ENCODE data around the gene IGSF9. TPM values are rescaled to one million over a fixed set of nuclear protein-coding genes. Genes with fewer than 3 reads are reported as not detected.
A peak's percentile ranks its signal among the peaks of the same experiment; 100 is the strongest.

Gene IGSF9
- total RNA-seq, 5 donors from 2014 or later (not counting 1 experiment from before 2014, with no cell fraction given) = 0.06 to 0.16 (median 0.12) TPM; not detected in 2

- peak overlapping the region; percentile 99 for H3K27ac ChIP-seq (ENCODE audit: low read length)
- peaks cover 8 to 43% of the 10 kb centered on the region in 2 donors for H3K36me3 ChIP-seq (ENCODE audit: control insufficient read depth in 2 of 2, extremely low read depth in 1 of 2, insufficient read depth in 1 of 2, low read length in 1 of 2)
- no peaks in the 10 kb centered on the region for H3K27me3 Mint-ChIP-seq
- H3K9me3 Mint-ChIP-seq = no peaks in the 10 kb centered on the region
- H3K27ac Mint-ChIP-seq = peak overlapping the region; percentile 96 to 100
- no peaks in the 10 kb centered on the region for H3K9me3 ChIP-seq
- no peaks in the 10 kb centered on the region for H3K27me3 ChIP-seq (replicated peaks in 1 of 2; ENCODE audit: control insufficient read depth in 2 of 2, extremely low read depth in 1 of 2, insufficient read depth in 2 of 2, low read length in 1 of 2)
- WGBS (ENCODE audit: insufficient coverage) = 44% methylated on average over 10 of the region's 18 CpGs
- H3K4me1 Mint-ChIP-seq = peaks cover 68 to 86% (median 77%) of the 10 kb centered on the region in 3 donors
- ATAC-seq (replicated peaks in 1 of 4) = no peak
- POLR2A ChIA-PET = interaction anchor here in 1 of 2 donors (0.7 kb wide), 1 partner anchor 32 kb away, joined by 6 read pairs; no protein-coding TSS in a partner anchor
- peaks cover 21 to 79% of the 10 kb centered on the region in 2 experiments for H3K4me1 ChIP-seq (ENCODE audit: control insufficient read depth in 1 of 2, extremely low read depth in 1 of 2, insufficient read depth in 2 of 2, low read length in 2 of 2)
- CTCF ChIA-PET = interaction anchor here (0.6 to 1.0 kb wide), 3 partner anchors 31 to 792 kb away, joined by 3 to 4 read pairs (median 4); no protein-coding TSS in a partner anchor
- peak overlapping the region; percentile 89 to 96 (median 91) for H3K4me3 Mint-ChIP-seq
- peak in 26 of 35 experiments; percentile 9 to 59 (median 35) for DNase-seq
- peak overlapping the region; percentile 71 to 91 for H3K4me3 ChIP-seq (ENCODE audit: control insufficient read depth in 1 of 2, extremely low read depth in 1 of 2, low read length in 1 of 2)
- H3K36me3 Mint-ChIP-seq = peaks cover 44% of the 10 kb centered on the region
Measured at GRCh38 chr1:159921700-159922504, 23.5 kb downstream of the IGSF9 start.

GRCh38 chr1:159921251-159921650 lies 24.2 kb downstream of the IGSF9 start:
- no peak for ATAC-seq (replicated peaks in 1 of 4)
- POLR2A ChIA-PET = no interaction called here
- Histone ChIP-seq H3K27me3 (replicated peaks in 1 of 2; ENCODE audit: control insufficient read depth in 2 of 2, extremely low read depth in 1 of 2, insufficient read depth in 2 of 2, low read length in 1 of 2) (no peaks in the 10 kb centered on the region), H3K27ac (ENCODE audit: low read length) (peak overlapping the region; percentile 99), H3K4me1 (ENCODE audit: control insufficient read depth in 1 of 2, extremely low read depth in 1 of 2, insufficient read depth in 2 of 2, low read length in 2 of 2) (peaks cover 20 to 81% of the 10 kb centered on the region in 2 experiments), H3K4me3 (ENCODE audit: control insufficient read depth in 1 of 2, extremely low read depth in 1 of 2, low read length in 1 of 2) (no peak overlapping the region), H3K36me3 (ENCODE audit: control insufficient read depth in 2 of 2, extremely low read depth in 1 of 2, insufficient read depth in 1 of 2, low read length in 1 of 2) (peaks cover 12 to 49% of the 10 kb centered on the region in 2 donors), H3K9me3 (no peaks in the 10 kb centered on the region)
- Mint-ChIP-seq H3K4me1 (peaks cover 65 to 85% (median 75%) of the 10 kb centered on the region in 3 donors), H3K27me3 (no peaks in the 10 kb centered on the region), H3K27ac (peak overlapping the region; percentile 96 to 100), H3K4me3 (peak overlapping the region; percentile 89 to 96 (median 91)), H3K36me3 (peaks cover 46% of the 10 kb centered on the region), H3K9me3 (no peaks in the 10 kb centered on the region)
- peak in 1 of 35 experiments; percentile 47 for DNase-seq
- CTCF ChIA-PET = interaction anchor here in 1 of 2 donors (1.0 kb wide), 1 partner anchor 122 kb away, joined by 3 read pairs; no protein-coding TSS in a partner anchor
- WGBS (ENCODE audit: insufficient coverage) = no CpG with 5 or more reads among the region's 1 CpG

GRCh38 chr1:159920651-159921050 lies 24.8 kb downstream of the IGSF9 start:
- Histone ChIP-seq H3K36me3 (ENCODE audit: control insufficient read depth in 2 of 2, extremely low read depth in 1 of 2, insufficient read depth in 1 of 2, low read length in 1 of 2) (peaks cover 16 to 52% of the 10 kb centered on the region in 2 donors), H3K9me3 (no peaks in the 10 kb centered on the region), H3K27me3 (replicated peaks in 1 of 2; ENCODE audit: control insufficient read depth in 2 of 2, extremely low read depth in 1 of 2, insufficient read depth in 2 of 2, low read length in 1 of 2) (no peaks in the 10 kb centered on the region), H3K4me3 (ENCODE audit: control insufficient read depth in 1 of 2, extremely low read depth in 1 of 2, low read length in 1 of 2) (no peak overlapping the region), H3K4me1 (ENCODE audit: control insufficient read depth in 1 of 2, extremely low read depth in 1 of 2, insufficient read depth in 2 of 2, low read length in 2 of 2) (peaks cover 17 to 75% of the 10 kb centered on the region in 2 experiments), H3K27ac (ENCODE audit: low read length) (peak overlapping the region; percentile 99)
- Mint-ChIP-seq H3K27ac (peak overlapping the region; percentile 96 to 100), H3K36me3 (peaks cover 50% of the 10 kb centered on the region), H3K27me3 (no peaks in the 10 kb centered on the region), H3K9me3 (no peaks in the 10 kb centered on the region), H3K4me1 (peaks cover 60 to 85% (median 72%) of the 10 kb centered on the region in 3 donors), H3K4me3 (peak overlapping the region in 1 of 3 donors; percentile 91)
- CTCF ChIA-PET = no interaction called here
- POLR2A ChIA-PET = no interaction called here
- DNase-seq (no peak), ATAC-seq (replicated peaks in 1 of 4) (no peak)
- WGBS (ENCODE audit: insufficient coverage) = no CpG with 5 or more reads among the region's 1 CpG

- H3K27me3 ChIP-seq (replicated peaks in 1 of 2; ENCODE audit: control insufficient read depth in 2 of 2, extremely low read depth in 1 of 2, insufficient read depth in 2 of 2, low read length in 1 of 2) = no peaks in the 10 kb centered on the region
- Mint-ChIP-seq H3K9me3 (no peaks in the 10 kb centered on the region), H3K27me3 (no peaks in the 10 kb centered on the region), H3K27ac (peak overlapping the region; percentile 96 to 100), H3K36me3 (peaks cover 50% of the 10 kb centered on the region), H3K4me1 (peaks cover 60 to 80% (median 72%) of the 10 kb centered on the region in 3 donors), H3K4me3 (peak overlapping the region in 1 of 3 donors; percentile 91)
- DNase-seq (no peak), ATAC-seq (replicated peaks in 1 of 4) (no peak)
- H3K4me1 ChIP-seq (ENCODE audit: control insufficient read depth in 1 of 2, extremely low read depth in 1 of 2, insufficient read depth in 2 of 2, low read length in 2 of 2) = peaks cover 17 to 74% of the 10 kb centered on the region in 2 experiments
- POLR2A ChIA-PET = no interaction called here
- peaks cover 18 to 52% of the 10 kb centered on the region in 2 donors for H3K36me3 ChIP-seq (ENCODE audit: control insufficient read depth in 2 of 2, extremely low read depth in 1 of 2, insufficient read depth in 1 of 2, low read length in 1 of 2)
- no peaks in the 10 kb centered on the region for H3K9me3 ChIP-seq
- peak overlapping the region; percentile 99 for H3K27ac ChIP-seq (ENCODE audit: low read length)
- WGBS (ENCODE audit: insufficient coverage) = 96% methylated on average over 6 of the region's 10 CpGs
- no peak overlapping the region for H3K4me3 ChIP-seq (ENCODE audit: control insufficient read depth in 1 of 2, extremely low read depth in 1 of 2, low read length in 1 of 2)
- CTCF ChIA-PET = no interaction called here
Measured at GRCh38 chr1:159920202-159920601, 25.2 kb downstream of the IGSF9 start.

GRCh38 chr1:159919236-159919865 lies 26.1 kb downstream of the IGSF9 start:
- Histone ChIP-seq H3K4me3 (ENCODE audit: control insufficient read depth in 1 of 2, extremely low read depth in 1 of 2, low read length in 1 of 2) (no peak overlapping the region), H3K36me3 (ENCODE audit: control insufficient read depth in 2 of 2, extremely low read depth in 1 of 2, insufficient read depth in 1 of 2, low read length in 1 of 2) (peaks cover 18 to 52% of the 10 kb centered on the region in 2 donors), H3K27ac (ENCODE audit: low read length) (no peak overlapping the region), H3K4me1 (ENCODE audit: control insufficient read depth in 1 of 2, extremely low read depth in 1 of 2, insufficient read depth in 2 of 2, low read length in 2 of 2) (peaks cover 17 to 73% of the 10 kb centered on the region in 2 experiments), H3K27me3 (replicated peaks in 1 of 2; ENCODE audit: control insufficient read depth in 2 of 2, extremely low read depth in 1 of 2, insufficient read depth in 2 of 2, low read length in 1 of 2) (no peaks in the 10 kb centered on the region), H3K9me3 (no peaks in the 10 kb centered on the region)
- POLR2A ChIA-PET = no interaction called here
- Mint-ChIP-seq H3K27ac (peak overlapping the region; percentile 35 to 62), H3K27me3 (no peaks in the 10 kb centered on the region), H3K36me3 (peaks cover 54% of the 10 kb centered on the region), H3K4me3 (no peak overlapping the region), H3K4me1 (peaks cover 66 to 84% (median 79%) of the 10 kb centered on the region in 3 donors), H3K9me3 (no peaks in the 10 kb centered on the region)
- DNase-seq (no peak), ATAC-seq (replicated peaks in 1 of 4) (no peak)
- CTCF ChIA-PET = interaction anchor here in 1 of 2 donors (0.5 kb wide), 1 partner anchor 49 kb away, joined by 3 read pairs; no protein-coding TSS in a partner anchor
- 98% methylated on average over 8 of the region's 10 CpGs for WGBS (ENCODE audit: insufficient coverage)
